Uterus (tissue), 4 donors: ENCODE results near the gene CALM1. TPM values are rescaled to one million over a fixed set of nuclear protein-coding genes. Genes with fewer than 3 reads are reported as not detected.

ENCODE experiments used
- DNase-seq, 2 donors: peaks; one replicate each; pipeline ENCODE4 v3.0.0-alpha.2; 2019 to 2020
- H3K27ac ChIP-seq, 2 donors: fragments of 200-600 bp; sonication (generic); 1 replicate in 1 of 2; 2 replicates in 1 of 2; pipeline ENCODE4 v1.5.1; 2016 to 2018
- H3K27me3 ChIP-seq, 2 donors: fragments of 200-600 bp; sonication (generic); one replicate each; pipeline ENCODE4 v1.5.1; 2018 to 2019; ENCODE audit warnings: control low read depth in 1 of 2
- H3K36me3 ChIP-seq, 2 donors: fragments of 200-600 bp; sonication (generic); one replicate each; pipeline ENCODE4 v1.5.1; 2019; ENCODE audit warnings: control low read depth in 1 of 2
- H3K4me1 ChIP-seq, 2 donors: fragments of 200-600 bp; sonication (generic); one replicate each; pipeline ENCODE4 v1.5.1; 2018 to 2019; ENCODE audit warnings: control low read depth in 1 of 2
- H3K4me3 ChIP-seq, 2 donors: fragments of 200-600 bp; sonication (generic); 1 replicate in 1 of 2; 2 replicates in 1 of 2; pipeline ENCODE4 v1.5.1; 2018 to 2019; ENCODE audit warnings: mild to moderate bottlenecking in 1 of 2
- H3K9me3 ChIP-seq, 2 donors: fragments of 200-600 bp; sonication (generic); one replicate each; pipeline ENCODE4 v1.5.1; 2019; ENCODE audit warnings: control low read depth in 1 of 2
- POLR2A ChIP-seq, 2 donors: fragments of 450-650 bp; IDR thresholded peaks; one replicate each; pipeline ENCODE4 v1.6.1; 2016; ENCODE audit warnings: antibody characterized with exemption in 2 of 2, mild to moderate bottlenecking in 1 of 2, moderate library complexity in 1 of 2
- intact Hi-C: fragments of 100-400 bp; cut with DNase I; formaldehyde crosslinking; loops from one replicate; pipeline ENCODE4 v1.15.1; 2023; ENCODE audit warnings: low total_unique reads
- total RNA-seq, 4 donors: library from RNA; depleted of rRNA in 3 of 4; stranded (reverse); fragments of >200 nt in 3 of 4; gene quantifications; one replicate each; pipeline versions ENCODE4 v1.1.0 to v1.2.4, GENCODE V29; 2014 to 2023
- TF ChIP-seq, protein P1 (sequence below), 4 experiments: fragments of 200-600 bp in 2 of 4; fragments of 450-650 bp in 2 of 4; sonication (generic) in 2 of 4; IDR thresholded peaks; one replicate each; pipeline ENCODE4 v1.5.1; 2016 to 2019; ENCODE audit warnings: antibody characterized with exemption in 4 of 4, mild to moderate bottlenecking in 2 of 4, moderate library complexity in 1 of 4
- donor health status: DM: yes; HTN: yes; CAD: no.

The CALM1 gene
- total RNA-seq, 4 donors from 2014 or later, result 155 to 248 (median 201) TPM

DNA sequence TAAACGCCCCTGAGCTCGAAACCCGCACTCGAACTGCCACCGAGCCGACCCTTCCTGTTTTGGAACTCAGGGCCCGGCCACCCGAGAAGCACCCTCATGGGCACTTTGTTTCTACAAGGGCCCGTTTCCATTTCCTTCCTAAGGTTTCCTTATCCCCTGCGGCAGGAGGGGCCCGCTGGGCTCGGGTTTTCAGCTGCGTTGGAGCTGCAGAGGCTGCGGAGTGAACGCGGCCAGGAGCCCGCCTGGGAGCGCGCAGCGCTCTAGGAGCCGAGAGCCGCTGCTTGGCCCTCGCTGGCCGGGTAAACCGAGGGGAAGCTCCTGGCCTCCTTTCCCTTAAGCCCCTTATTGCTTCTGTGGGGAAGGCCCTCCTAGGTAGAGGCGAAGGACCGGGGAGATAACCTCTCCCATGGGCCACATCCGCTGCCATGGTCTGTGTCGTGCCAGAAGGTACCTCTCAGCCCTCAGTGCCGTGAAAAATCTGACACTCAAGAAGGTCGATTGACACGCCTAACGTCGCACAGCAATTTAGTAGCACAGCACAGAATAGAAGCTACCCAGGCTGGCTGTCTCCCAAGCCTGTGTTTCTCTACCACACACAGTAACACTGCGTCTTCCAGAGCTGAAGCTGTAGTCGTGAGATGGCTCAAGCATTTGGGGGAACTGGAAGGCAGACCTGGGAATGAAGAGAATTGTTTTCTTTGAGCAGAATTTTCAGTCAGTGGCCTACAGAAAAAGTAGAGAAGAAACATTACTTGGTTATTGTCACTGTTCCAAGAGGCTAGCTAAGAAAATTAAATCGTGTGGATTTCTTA, 12.9 kb upstream of the CALM1 start:
- Histone ChIP-seq H3K27me3 (no peaks in the 10 kb centered on the region), H3K9me3 (no peaks in the 10 kb centered on the region), H3K36me3 (no peaks in the 10 kb centered on the region), H3K27ac (peak overlapping the region; percentile 100), H3K4me3 (peak overlapping the region; percentile 61 to 64), H3K4me1 (peaks cover 6% of the 10 kb centered on the region in 2 donors)
- intact Hi-C loops, result no loop called here
- TF ChIP-seq, protein P1, sequence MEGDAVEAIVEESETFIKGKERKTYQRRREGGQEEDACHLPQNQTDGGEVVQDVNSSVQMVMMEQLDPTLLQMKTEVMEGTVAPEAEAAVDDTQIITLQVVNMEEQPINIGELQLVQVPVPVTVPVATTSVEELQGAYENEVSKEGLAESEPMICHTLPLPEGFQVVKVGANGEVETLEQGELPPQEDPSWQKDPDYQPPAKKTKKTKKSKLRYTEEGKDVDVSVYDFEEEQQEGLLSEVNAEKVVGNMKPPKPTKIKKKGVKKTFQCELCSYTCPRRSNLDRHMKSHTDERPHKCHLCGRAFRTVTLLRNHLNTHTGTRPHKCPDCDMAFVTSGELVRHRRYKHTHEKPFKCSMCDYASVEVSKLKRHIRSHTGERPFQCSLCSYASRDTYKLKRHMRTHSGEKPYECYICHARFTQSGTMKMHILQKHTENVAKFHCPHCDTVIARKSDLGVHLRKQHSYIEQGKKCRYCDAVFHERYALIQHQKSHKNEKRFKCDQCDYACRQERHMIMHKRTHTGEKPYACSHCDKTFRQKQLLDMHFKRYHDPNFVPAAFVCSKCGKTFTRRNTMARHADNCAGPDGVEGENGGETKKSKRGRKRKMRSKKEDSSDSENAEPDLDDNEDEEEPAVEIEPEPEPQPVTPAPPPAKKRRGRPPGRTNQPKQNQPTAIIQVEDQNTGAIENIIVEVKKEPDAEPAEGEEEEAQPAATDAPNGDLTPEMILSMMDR (IDR thresholded peaks at IDR 0.05), result no peak
- no peak for TF ChIP-seq POLR2A (IDR thresholded peaks at IDR 0.05)
- peak; percentile 66 for DNase-seq

DNA sequence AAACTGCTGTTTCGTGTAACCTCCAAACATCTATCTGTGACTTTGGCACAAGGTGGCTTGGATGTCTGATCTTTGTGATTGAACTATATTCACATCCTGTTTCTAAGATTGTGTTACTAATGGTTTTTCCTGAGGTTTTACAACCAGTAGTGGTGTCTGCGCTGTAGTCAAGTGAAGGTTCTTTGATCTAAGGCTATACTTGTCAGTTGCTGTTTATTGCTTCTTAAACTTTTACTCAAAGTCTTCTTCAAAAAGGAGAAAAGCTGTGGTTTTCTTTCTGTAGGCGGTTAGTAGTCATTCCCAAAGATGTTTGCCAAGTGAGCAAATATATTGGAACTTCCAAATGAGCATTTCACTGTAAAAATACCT, 12.3 kb upstream of the CALM1 start:
- H3K4me3 ChIP-seq, result no peak overlapping the region
- TF ChIP-seq POLR2A (IDR thresholded peaks at IDR 0.05), result no peak
- TF ChIP-seq, protein P1 (IDR thresholded peaks at IDR 0.05), result no peak

DNA sequence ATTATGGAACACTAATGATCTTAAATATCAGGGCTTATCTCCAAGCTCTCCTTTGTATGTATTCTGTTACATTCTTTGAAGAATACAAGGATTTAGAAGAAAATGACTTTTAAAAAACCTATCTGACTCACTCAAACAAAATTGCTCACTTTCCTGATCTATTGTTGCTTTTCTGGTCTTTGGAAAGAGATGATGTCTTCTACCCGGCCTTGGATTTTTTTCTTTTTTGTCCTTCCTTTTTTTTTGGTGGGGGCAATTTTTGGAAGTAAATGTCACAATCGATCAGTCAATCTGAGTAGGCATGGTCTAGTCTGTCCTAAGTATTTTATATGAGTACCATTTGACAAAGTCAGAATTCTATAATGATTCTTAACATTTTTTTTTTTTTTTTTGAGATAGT, 10.5 kb upstream of the CALM1 start:
- no peaks in the 10 kb centered on the region for H3K36me3 ChIP-seq
- TF ChIP-seq, protein P1 (IDR thresholded peaks at IDR 0.05), result no peak
- TF ChIP-seq POLR2A (IDR thresholded peaks at IDR 0.05), result no peak
- no peaks in the 10 kb centered on the region for H3K9me3 ChIP-seq
- H3K4me1 ChIP-seq, result peaks cover 6% of the 10 kb centered on the region in 2 donors
- no peak for DNase-seq
- no peaks in the 10 kb centered on the region for H3K27me3 ChIP-seq
- no peak overlapping the region for H3K4me3 ChIP-seq
- no peak overlapping the region for H3K27ac ChIP-seq
- intact Hi-C loops, result no loop called here

More for the DNA sequence above, 12.3 kb upstream of the CALM1 start:
- Histone ChIP-seq H3K27ac (peak overlapping the region; percentile 100), H3K36me3 (no peaks in the 10 kb centered on the region), H3K27me3 (no peaks in the 10 kb centered on the region), H3K9me3 (no peaks in the 10 kb centered on the region), H3K4me1 (peaks cover 6% of the 10 kb centered on the region in 2 donors)
- no peak for DNase-seq
- intact Hi-C loops, result no loop called here

DNA sequence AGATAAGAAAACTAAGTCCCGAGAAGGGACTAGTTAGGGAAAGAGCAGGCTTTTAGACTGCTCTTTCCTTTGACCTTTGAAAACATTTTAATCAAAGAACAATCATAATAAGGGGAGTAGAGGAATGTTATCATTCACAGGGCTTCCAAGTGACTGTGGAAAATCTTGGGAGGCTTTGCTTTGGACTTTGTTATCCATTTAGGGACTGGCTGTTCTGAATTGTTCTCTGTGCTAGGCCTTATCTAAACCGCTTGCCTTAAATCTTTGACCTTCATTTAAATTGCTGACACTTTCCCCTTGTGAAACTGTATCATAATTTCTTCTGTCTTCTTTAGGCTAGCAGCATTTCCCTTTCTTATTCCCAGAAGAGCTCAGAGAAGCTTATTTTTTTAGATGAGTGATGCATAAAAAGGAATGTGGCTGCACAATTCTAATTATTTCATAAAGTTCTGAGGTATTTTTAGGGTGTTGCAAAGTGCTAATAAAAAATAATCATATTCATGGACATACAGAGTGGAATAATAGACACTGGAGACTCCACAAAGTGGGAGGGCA, 9.5 kb upstream of the CALM1 start:
- Histone ChIP-seq H3K4me3 (no peak overlapping the region), H3K27me3 (no peaks in the 10 kb centered on the region), H3K9me3 (no peaks in the 10 kb centered on the region), H3K4me1 (peaks cover 0 to 6% of the 10 kb centered on the region in 2 donors), H3K27ac (no peak overlapping the region), H3K36me3 (no peaks in the 10 kb centered on the region)
- TF ChIP-seq POLR2A (IDR thresholded peaks at IDR 0.05), result no peak
- TF ChIP-seq, protein P1 (IDR thresholded peaks at IDR 0.05), result no peak
- DNase-seq, result no peak
- intact Hi-C loops, result no loop called here

DNA sequence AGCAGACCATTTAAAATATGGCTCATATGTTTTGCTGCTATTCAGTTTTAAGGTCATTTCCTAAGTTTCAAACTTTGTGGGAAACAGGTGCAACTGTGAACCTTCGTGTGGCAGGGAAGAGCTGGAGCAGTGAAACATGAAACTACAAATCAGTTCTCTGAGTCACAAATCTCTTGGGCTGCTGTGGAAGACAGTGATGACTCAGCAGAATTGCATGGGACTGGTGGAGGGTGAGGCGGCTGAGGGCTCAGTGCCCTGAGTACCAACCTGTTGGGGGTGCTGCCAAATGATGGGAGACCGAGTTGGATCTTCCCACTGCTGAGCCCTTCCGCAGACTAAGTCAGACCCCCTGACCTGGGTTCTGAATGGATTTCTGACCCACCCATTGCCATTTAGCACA, 8.4 kb upstream of the CALM1 start:
- H3K36me3 ChIP-seq, result no peaks in the 10 kb centered on the region
- no peak overlapping the region for H3K4me3 ChIP-seq
- H3K27ac ChIP-seq, result no peak overlapping the region
- peaks cover 0 to 6% of the 10 kb centered on the region in 2 donors for H3K4me1 ChIP-seq
- intact Hi-C loops, result no loop called here
- H3K9me3 ChIP-seq, result no peaks in the 10 kb centered on the region
- TF ChIP-seq, protein P1 (IDR thresholded peaks at IDR 0.05), result no peak
- no peak for TF ChIP-seq POLR2A (IDR thresholded peaks at IDR 0.05)
- H3K27me3 ChIP-seq, result no peaks in the 10 kb centered on the region
- DNase-seq, result no peak
